Measurements from ENCODE around the gene FANCG.

Gene FANCG

DNA sequence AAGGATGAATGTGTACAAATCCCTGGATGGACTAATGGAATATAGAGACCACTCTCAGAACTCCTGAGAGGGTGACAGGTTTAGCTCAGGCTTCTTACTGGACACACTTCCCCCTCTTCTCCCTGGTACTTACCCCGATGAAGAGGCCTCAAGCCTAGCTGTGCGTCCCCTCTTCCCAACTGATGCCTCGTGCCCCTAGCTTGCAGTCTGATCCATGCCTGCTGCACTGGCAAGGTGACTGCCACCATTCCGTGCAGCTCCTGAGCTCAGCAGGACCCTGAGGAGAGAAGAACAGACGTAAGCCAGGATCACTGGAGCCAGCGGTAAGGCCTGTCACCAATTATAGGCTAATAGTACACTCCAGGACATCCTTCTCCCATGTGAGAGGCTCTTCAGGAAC, 28.7 kb upstream of the FANCG start:
- H3K27ac Mint-ChIP-seq, result no peak overlapping the region
- H3K4me3 Mint-ChIP-seq, result no peak overlapping the region
- TF ChIP-seq, protein P1, sequence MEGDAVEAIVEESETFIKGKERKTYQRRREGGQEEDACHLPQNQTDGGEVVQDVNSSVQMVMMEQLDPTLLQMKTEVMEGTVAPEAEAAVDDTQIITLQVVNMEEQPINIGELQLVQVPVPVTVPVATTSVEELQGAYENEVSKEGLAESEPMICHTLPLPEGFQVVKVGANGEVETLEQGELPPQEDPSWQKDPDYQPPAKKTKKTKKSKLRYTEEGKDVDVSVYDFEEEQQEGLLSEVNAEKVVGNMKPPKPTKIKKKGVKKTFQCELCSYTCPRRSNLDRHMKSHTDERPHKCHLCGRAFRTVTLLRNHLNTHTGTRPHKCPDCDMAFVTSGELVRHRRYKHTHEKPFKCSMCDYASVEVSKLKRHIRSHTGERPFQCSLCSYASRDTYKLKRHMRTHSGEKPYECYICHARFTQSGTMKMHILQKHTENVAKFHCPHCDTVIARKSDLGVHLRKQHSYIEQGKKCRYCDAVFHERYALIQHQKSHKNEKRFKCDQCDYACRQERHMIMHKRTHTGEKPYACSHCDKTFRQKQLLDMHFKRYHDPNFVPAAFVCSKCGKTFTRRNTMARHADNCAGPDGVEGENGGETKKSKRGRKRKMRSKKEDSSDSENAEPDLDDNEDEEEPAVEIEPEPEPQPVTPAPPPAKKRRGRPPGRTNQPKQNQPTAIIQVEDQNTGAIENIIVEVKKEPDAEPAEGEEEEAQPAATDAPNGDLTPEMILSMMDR (IDR thresholded peaks at IDR 0.05), result no peak
- H3K27me3 Mint-ChIP-seq (ENCODE audit: low read depth, poor library complexity), result no peaks in the 10 kb centered on the region
- peaks cover 60% of the 10 kb centered on the region for H3K4me1 Mint-ChIP-seq
- H3K36me3 Mint-ChIP-seq (ENCODE audit: low read depth), result peaks cover 23% of the 10 kb centered on the region
- no peak for DNase-seq
- H3K9me3 Mint-ChIP-seq, result no peaks in the 10 kb centered on the region

DNA sequence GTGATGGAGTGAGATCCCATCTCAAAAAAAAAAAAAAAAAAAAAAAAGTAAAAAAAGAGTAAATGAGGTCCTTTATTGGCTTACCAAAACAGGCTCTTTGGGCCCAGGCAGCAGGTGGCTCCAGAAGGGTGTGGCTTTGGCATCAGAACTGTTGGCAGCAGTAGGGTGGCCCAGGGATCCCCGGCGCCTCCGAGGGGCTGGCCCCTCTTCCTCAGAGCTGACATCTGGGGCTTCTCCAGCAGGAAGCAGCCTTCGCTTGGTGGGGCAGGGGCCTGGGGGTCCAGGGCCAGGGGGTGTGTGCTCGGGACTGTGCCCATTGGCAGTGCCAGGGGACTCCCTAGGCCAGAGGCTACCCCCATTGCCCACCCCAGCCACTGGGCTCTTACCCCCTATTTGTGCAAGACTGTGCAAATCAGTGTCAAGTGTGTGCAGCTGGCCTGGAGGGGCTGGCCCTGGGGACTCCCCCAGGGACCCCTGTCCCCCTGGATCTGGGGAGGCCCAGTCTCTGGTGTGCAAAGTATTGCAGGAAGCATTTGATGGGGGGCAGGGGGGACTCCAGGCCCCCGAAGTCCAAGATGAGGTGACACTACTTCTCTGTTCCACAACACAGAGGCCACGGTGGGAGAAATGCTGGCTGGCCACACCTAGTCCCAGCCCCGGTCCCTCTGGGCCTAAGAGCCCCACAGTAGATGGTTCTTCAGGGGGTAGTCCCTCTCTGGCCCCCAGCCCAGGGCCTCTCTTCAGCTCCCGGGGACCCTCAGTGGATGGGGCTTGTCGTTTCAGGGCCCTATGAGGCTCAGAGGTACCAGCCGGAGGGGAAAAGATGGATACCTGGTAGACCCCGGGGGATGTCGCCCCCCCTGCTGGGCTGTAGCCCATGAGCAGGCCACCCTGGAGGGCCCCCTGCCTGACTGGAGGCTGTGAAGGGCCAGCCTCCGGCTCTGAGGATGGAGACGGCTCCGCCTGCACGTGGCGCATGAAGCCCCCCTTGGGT, 27.9 kb upstream of the FANCG start:
- Mint-ChIP-seq H3K27me3 (ENCODE audit: low read depth, poor library complexity) (no peaks in the 10 kb centered on the region), H3K9me3 (no peaks in the 10 kb centered on the region), H3K36me3 (ENCODE audit: low read depth) (peaks cover 23% of the 10 kb centered on the region), H3K4me1 (peaks cover 61% of the 10 kb centered on the region), H3K27ac (no peak overlapping the region), H3K4me3 (no peak overlapping the region)
- TF ChIP-seq, protein P1 (IDR thresholded peaks at IDR 0.05), result no peak
- DNase-seq, result no peak

GRCh38 chr9:35106343-35106730, 26.6 kb upstream of the FANCG start:
- Mint-ChIP-seq H3K4me1 (peaks cover 62% of the 10 kb centered on the region), H3K9me3 (no peaks in the 10 kb centered on the region), H3K4me3 (no peak overlapping the region), H3K36me3 (ENCODE audit: low read depth) (peaks cover 23% of the 10 kb centered on the region), H3K27me3 (ENCODE audit: low read depth, poor library complexity) (no peaks in the 10 kb centered on the region), H3K27ac (no peak overlapping the region)
- DNase-seq, result no peak
- TF ChIP-seq, protein P1 (IDR thresholded peaks at IDR 0.05), result no peak

GRCh38 chr9:35105571-35106342, 26.0 kb upstream of the FANCG start:
- Mint-ChIP-seq H3K4me3 (no peak overlapping the region), H3K27ac (peak overlapping the region; percentile 66), H3K27me3 (ENCODE audit: low read depth, poor library complexity) (no peaks in the 10 kb centered on the region), H3K9me3 (no peaks in the 10 kb centered on the region), H3K36me3 (ENCODE audit: low read depth) (peaks cover 29% of the 10 kb centered on the region), H3K4me1 (peaks cover 63% of the 10 kb centered on the region)
- DNase-seq, result no peak
- TF ChIP-seq, protein P1 (IDR thresholded peaks at IDR 0.05), result no peak

- H3K27me3 Mint-ChIP-seq (ENCODE audit: low read depth, poor library complexity), result no peaks in the 10 kb centered on the region
- H3K9me3 Mint-ChIP-seq, result no peaks in the 10 kb centered on the region
- H3K27ac Mint-ChIP-seq, result peak overlapping the region; percentile 80
- H3K4me3 Mint-ChIP-seq, result no peak overlapping the region
- TF ChIP-seq, protein P1 (IDR thresholded peaks at IDR 0.05), result no peak
- DNase-seq, result no peak
- peaks cover 36% of the 10 kb centered on the region for H3K36me3 Mint-ChIP-seq (ENCODE audit: low read depth)
- peaks cover 61% of the 10 kb centered on the region for H3K4me1 Mint-ChIP-seq
These were observed 25.4 kb upstream of the FANCG start for GRCh38 chr9:35105126-35105525.

Measured in nephron progenitor cell (in vitro differentiated cells).